GM12872 (cell line): ENCODE measurements around the gene SLC6A3.

Source experiments
- TF ChIP-seq, protein P1 (sequence below): IDR thresholded peaks from 3 replicates; pipeline ENCODE4 v1.5.1; 2011; ENCODE audit warnings: low read depth, mild to moderate bottlenecking, low read length, moderate library complexity; ENCODE audit not compliant: insufficient read depth

The SLC6A3 gene

DNA sequence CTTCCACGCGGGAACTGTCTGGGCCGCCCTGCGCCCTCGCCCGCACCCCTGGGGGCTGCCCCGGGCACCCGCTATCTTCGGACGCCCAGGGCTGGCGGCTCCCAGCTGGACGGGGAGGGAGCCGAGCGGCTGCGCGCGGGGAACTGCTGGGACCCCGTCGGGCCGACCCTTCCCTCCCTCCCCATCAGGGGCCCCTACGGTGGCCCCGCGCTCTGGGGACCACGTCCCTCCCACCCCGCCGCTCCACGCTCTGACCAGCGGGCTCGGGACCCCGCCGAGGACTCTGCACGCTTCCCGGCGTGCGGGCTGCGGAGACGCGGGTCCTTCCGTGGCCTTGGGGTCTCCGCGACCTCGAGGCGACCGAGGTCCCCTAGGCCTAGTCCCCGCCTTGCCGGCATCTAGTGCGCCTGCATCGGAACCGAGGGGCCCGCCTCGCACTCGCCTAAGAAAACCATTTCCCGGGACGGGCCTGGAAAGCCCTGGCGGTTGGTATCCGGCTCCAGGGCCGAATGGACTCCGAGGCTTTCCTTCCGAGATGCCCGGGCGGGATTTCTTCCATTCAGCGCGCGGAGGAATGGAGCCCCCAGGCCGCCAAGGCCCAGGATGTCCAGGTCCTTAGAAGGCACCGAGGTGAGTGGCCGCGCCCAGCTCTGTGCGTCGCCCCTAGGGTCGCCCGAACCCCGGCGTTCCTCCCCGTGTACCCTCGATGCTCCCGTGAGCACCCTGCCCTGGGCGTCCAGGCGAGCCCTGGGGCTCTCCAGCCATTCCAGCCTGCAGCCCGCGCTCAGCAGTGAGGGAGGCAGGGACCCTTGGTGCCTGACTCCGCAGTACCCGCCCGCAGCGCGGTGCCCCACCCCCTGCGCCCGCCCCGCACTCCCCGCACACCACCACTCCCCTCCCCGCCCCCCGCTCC is 705 bp upstream of the SLC6A3 start:
- TF ChIP-seq, protein P1, sequence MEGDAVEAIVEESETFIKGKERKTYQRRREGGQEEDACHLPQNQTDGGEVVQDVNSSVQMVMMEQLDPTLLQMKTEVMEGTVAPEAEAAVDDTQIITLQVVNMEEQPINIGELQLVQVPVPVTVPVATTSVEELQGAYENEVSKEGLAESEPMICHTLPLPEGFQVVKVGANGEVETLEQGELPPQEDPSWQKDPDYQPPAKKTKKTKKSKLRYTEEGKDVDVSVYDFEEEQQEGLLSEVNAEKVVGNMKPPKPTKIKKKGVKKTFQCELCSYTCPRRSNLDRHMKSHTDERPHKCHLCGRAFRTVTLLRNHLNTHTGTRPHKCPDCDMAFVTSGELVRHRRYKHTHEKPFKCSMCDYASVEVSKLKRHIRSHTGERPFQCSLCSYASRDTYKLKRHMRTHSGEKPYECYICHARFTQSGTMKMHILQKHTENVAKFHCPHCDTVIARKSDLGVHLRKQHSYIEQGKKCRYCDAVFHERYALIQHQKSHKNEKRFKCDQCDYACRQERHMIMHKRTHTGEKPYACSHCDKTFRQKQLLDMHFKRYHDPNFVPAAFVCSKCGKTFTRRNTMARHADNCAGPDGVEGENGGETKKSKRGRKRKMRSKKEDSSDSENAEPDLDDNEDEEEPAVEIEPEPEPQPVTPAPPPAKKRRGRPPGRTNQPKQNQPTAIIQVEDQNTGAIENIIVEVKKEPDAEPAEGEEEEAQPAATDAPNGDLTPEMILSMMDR = no peak

DNA sequence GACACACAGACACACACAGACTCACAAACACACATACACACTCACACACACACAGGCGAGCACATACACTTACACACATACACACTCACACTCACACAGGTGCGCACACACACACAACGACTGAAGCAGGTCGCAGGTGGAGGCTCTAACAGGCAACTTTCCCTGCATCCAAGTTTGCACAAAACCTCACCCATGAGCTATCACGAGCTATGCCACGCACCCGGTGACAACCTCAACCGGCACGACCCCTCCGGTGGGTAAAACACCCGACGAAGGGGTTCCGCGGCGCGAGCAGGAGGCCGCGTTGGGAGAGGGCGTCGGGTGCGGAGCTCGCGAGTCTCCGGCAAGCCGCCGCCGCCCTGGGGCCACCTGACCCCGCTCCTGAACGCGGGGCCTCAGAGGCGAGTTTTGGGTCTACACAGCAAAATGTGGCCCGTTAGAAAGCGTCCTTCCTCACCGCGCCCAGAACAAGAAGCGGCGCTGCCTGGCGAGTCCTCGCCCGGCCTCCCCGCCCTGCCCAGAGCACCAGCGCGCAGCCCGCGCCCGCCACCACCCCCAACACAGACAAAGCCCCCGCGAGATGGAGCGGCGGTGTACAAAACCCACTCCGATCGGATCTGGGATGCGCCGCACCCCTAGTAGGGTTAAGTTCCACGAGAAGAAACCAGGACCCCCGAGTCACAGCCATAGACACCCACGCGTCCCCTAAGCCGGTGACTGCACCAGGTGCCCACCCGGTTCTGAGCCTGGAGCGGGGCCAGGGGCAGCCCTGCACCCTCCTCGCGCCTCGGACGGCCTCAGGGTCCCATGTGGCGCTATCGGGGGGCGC is 665 bp downstream of the SLC6A3 start:
- TF ChIP-seq, protein P1 = no peak

DNA sequence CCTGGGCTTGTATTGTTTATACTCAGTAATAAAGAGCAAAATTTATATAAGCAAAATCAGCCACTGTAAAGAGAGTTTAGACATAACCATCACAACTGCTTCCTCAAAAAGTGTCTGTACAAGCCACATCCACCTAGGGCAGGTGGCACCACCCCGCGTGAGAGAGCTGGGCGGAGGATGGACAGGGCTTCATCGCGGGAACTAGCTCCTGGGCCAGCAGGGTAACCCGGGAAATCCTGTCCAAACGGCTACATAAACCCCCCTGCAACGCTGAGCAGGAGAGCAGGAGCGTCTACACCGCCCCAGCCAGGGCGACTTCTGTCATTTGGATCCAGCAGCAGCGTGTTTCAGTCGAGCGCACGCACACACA is 1.3 kb downstream of the SLC6A3 start:
- TF ChIP-seq, protein P1 = no peak

DNA sequence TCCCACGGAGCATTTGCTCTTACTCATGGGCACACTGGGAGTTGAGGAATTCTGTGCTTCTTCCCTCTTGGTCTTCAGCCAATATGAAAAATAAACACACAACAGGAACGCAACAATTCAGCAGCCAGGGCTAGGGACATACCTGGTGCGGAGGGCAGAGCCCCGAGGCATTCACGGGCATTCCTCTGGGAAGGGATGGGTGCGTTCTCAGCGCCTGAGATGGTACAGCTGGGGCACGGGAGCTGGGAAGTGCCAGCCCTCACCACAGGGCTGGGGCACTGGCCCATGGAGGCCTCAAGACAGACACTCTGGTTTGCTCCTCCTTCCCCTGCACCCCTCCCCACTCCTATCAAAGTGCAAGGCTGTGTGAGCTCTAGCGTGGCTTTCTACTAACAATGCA is 2.1 kb downstream of the SLC6A3 start:
- TF ChIP-seq, protein P1 = no peak

DNA sequence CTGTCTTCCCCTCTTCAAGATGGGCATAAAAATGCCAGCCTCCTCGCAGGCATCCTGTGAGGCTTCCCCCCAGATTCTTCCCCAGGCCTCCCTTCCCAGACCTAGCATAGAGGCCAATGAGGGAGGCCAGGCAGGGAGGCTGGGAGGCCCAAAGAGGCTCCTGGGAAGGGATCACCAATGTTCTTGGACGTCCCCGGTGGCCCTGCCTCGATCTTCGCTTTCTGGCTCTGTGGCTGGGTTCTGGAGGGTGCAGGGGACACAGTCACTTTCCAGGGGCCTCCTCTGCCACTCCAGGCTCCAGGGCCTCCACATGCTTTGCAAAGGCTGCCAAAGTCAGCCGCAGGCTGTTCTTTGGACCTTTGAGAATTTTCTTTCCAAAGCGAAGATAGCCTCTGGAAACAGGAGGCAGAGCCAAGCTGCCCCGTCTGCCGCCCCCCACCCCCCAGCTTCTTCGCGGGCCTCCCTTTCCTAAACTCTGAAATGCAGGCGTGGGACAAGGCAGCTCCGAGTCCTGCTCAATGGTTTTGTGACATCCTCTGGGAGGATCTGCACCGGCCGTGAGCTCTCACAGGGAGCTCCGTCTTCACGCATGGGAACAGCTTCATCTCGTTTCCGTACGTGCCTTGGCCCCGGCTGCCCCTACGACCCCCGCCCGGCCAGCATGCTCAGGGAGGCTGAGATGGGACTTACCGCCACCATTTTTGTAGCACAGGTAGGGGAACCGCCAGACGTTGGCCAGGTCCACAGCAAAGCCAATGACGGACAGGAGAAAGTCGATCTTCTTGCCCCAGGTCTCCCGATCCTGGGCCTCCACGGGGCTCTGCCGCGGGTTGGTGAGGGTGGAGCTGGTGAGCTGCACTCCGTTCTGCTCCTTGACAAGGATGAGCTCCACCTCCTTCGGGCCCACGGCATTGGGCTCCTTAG is 2.8 kb downstream of the SLC6A3 start:
- TF ChIP-seq, protein P1 = no peak

DNA sequence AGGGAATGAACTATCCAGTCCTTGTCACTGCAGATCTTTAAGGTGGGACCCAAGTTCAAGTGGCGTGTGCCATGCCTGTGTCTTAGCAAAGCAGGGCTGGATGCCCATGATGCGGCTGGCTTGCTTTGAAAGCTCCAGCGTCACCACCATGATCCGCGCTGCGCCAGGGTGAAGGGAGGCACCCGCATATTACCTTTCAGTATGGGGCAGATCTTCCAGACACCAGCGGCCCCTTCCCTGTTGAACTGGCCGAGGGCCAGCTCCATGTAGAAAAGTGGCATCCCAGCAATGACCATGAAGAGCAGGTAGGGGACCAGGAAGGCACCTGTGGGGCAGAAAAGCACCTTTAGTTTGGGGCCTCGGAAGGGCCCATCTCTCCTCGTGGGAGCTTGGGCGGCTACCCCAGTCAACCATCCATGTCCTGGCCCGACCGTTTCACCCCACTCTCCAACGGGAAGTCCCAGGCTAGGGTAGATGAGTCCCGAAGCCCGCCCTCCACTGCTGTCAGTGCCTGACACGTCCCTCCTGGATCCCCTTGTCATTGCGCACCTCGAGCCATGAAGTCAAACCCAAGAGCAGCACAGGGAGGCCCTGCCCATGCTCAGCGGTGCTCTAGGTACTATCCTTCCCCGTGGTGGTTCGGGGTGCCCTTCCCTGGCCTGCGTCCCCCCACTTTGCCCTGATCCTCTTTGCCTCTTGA is 3.9 kb downstream of the SLC6A3 start:
- TF ChIP-seq, protein P1 = no peak
